Lower leg skin (tissue), 4 donors: ENCODE results near the gene C14orf93. TPM values are rescaled to one million over a fixed set of nuclear protein-coding genes. Genes with fewer than 3 reads are reported as not detected.
A peak's percentile ranks its signal among the peaks of the same experiment; 100 is the strongest.
"Not testable (repeated sequence)": the region's sequence is repeated elsewhere in the genome, so short reads cannot be mapped to it uniquely, and the experiment has no call there.

Experiments
- DNase-seq, 2 donors: peaks; one replicate each; pipeline ENCODE4 v3.0.0-alpha.2; 2019; ENCODE audit warnings: low spot score in 2 of 2
- H3K4me3 ChIP-seq: fragments of 200-600 bp; sonication (generic); 2 replicates; pipeline ENCODE4 v1.5.1; 2017; ENCODE audit warnings: mild to moderate bottlenecking, low read depth; ENCODE audit not compliant: poor library complexity, severe bottlenecking
- POLR2A ChIP-seq, 2 donors: fragments of 450-650 bp; IDR thresholded peaks; one replicate each; pipeline ENCODE4 v1.6.1; 2016 to 2017; ENCODE audit warnings: antibody characterized with exemption in 2 of 2, mild to moderate bottlenecking in 1 of 2, moderate library complexity in 1 of 2
- WGBS, 2 donors: methylation state at CpG; one replicate each; pipeline ENCODE4 v1.1.5; 2018; 5-methylcytosine and 5-hydroxymethylcytosine counted together
- intact Hi-C: fragments of 100-400 bp; cut with DNase I; formaldehyde crosslinking; loops from one replicate; pipeline ENCODE4 v1.15.0; 2023; ENCODE audit warnings: low total_unique reads
- total RNA-seq, 4 donors: library from RNA; depleted of rRNA; stranded (reverse); fragments of >200 nt; gene quantifications; one replicate each; pipeline ENCODE4 v1.1.0, GENCODE V29; 2016
- TF ChIP-seq, protein P1 (sequence below), 3 donors: fragments of 450-650 bp; IDR thresholded peaks; one replicate each; pipeline ENCODE4 v1.5.1; 2016; ENCODE audit warnings: antibody characterized with exemption in 3 of 3, mild to moderate bottlenecking in 3 of 3, moderate library complexity in 2 of 3

Gene C14orf93
- total RNA-seq, 4 donors from 2014 or later, result 16.9 to 29.6 (median 23.2) TPM

DNA sequence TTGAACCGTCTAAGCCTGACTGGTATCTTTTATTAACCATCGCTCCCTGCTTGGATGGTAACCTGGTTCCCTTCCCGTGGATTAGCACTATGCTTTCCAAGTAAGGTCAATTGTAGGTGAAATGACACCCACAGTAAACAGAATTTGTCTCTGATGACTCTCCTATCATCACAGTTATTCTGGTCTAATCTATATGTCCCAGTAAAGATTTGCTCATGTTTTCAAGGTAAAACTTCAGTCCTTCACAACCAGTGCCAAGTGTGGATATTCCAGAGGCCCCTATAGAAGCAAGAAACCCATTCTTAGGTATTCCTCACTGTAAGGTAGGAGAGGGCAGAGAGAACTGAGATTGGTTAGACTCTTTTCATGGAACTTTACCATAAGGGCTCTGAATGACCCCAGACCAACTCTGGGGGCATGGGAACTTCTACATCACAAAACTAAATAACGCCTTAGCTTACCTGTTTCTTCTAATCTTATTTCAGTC, 43.1 kb downstream of the C14orf93 start:
- WGBS, 2 donors, result 56 to 63% methylated on average over 4 of the region's 4 CpGs
- DNase-seq, result no peak
- TF ChIP-seq, protein P1, sequence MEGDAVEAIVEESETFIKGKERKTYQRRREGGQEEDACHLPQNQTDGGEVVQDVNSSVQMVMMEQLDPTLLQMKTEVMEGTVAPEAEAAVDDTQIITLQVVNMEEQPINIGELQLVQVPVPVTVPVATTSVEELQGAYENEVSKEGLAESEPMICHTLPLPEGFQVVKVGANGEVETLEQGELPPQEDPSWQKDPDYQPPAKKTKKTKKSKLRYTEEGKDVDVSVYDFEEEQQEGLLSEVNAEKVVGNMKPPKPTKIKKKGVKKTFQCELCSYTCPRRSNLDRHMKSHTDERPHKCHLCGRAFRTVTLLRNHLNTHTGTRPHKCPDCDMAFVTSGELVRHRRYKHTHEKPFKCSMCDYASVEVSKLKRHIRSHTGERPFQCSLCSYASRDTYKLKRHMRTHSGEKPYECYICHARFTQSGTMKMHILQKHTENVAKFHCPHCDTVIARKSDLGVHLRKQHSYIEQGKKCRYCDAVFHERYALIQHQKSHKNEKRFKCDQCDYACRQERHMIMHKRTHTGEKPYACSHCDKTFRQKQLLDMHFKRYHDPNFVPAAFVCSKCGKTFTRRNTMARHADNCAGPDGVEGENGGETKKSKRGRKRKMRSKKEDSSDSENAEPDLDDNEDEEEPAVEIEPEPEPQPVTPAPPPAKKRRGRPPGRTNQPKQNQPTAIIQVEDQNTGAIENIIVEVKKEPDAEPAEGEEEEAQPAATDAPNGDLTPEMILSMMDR (IDR thresholded peaks at IDR 0.05), result no peak
- TF ChIP-seq POLR2A (IDR thresholded peaks at IDR 0.05), result no peak

DNA sequence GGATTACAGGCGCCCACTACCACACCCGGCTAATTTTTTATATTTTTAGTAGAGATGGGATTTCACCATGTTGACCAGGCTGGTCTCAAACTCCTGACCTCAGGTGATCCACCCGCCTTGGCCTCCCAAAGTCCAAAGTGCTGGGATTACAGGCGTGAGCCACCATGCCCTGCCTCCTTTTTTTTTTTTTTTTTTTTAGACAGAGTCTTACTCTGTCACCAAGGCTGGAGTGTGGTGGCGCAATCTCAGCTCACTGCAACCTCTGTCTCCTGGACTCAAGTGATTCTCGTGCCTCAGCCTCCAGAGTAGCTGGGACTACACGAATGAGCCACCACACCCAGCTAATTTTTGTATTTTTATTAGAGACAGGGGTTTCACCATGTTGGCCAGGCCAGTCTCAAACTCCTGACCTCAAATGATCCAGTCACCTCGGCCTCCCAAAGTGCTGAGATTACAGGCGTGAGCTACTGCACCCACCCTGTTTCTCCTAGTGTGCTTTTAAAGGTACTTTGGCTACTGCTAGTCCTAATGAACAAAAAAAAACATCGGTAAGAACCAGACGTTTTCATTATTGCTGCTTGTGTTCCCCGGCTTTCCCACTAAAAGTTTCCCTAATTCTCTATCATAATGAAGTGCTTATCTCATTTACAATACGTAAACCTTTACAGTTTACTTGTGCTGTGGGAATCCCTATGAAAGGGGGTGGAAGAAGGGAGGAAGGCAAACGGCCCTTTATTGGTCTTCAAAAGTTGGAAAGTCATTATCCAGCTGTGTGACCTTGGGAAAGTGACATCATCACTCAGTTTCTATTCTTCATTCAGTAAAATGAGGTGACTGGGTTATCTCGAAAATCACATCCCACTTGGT, 43.8 kb downstream of the C14orf93 start:
- H3K4me3 ChIP-seq, intact Hi-C loops, DNase-seq: not testable (repeated sequence)
- 68 to 74% methylated on average over 15 of the region's 15 CpGs for WGBS, 2 donors

More for the DNA sequence above, 43.1 kb downstream of the C14orf93 start:
- H3K4me3 ChIP-seq, result no peak overlapping the region
- intact Hi-C loops, result no loop called here

DNA sequence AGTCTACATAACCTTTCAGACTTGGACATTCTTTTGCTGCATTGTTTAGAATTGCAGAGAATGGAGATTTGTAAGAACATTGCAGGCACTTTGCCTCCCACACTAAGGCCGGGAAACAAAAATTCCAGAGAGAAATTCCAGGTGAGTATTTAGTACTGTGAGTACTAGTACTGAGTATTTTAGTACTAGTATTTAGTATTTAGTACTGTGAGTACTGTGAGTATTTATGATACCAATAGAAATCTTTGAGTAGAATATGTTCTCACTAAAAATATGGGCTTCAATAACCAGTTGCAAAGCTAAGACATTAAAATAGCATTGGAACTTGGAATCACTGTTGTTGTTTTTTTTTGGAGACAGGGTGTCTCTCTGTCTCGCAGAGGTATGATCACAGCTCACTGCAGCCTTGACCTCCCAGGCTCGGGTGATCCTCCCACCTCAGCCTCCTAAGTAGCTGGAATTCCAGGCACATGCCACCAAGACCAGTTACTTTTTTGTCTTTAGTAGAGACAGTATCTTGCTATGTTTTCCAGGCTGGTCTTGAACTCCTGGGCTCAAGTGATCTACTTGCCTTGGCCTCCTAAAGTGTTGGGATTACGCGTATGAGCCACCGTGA, 47.8 kb downstream of the C14orf93 start:
- TF ChIP-seq, protein P1 (IDR thresholded peaks at IDR 0.05), result no peak
- no peak for TF ChIP-seq POLR2A (IDR thresholded peaks at IDR 0.05)
- DNase-seq, result no peak
- intact Hi-C loops, result no loop called here
- 92 to 96% methylated on average over 6 of the region's 6 CpGs for WGBS, 2 donors
- no peak overlapping the region for H3K4me3 ChIP-seq

DNA sequence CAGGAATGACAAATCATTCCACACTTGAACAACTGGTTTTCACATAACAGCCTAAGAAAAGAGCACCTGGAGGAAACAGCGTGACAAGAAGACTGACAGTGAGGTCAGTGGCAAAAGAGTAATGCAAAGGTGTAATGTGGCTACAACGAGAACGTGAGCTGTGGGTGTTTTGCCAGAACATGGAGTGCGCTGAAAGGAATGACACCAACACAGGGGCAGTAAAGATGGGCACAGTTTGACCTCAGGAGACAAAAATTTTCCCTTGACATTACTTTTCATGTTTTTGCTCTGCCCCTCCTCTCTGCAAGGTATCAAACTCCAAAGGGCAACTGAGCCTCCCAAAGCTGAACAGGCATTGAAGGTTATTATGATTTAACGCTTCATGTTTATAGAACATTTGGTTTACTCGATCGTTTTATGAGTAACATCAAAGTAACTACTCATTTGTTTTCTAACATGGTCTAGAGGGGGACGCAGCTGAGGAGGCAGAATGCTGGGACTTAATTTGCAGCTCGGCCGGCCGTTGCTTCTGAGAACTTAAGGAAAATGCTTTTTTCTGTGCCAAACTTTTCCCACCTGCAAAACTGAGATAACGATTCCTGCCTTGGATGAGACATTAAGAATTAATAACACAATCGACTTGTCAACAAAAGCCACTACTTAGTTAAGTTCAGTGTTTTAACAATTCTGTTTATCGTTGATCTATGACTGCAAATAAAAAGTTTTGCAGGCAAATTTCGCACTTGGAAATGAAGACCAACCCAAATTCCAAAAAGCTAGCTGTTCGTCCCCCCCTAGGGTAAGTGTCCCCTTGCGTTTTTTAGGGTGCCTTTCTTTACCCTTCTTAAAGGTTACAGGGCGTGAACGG, 54.0 kb downstream of the C14orf93 start:
- peak in 1 of 2 donors; percentile 80 for DNase-seq
- WGBS, 2 donors, result 13 to 17% methylated on average over 19 of the region's 19 CpGs
- H3K4me3 ChIP-seq, result peak overlapping the region; percentile 74
- intact Hi-C loops, result no loop called here
- TF ChIP-seq, protein P1 (IDR thresholded peaks at IDR 0.05), result no peak
- TF ChIP-seq POLR2A (IDR thresholded peaks at IDR 0.05), result no peak

DNA sequence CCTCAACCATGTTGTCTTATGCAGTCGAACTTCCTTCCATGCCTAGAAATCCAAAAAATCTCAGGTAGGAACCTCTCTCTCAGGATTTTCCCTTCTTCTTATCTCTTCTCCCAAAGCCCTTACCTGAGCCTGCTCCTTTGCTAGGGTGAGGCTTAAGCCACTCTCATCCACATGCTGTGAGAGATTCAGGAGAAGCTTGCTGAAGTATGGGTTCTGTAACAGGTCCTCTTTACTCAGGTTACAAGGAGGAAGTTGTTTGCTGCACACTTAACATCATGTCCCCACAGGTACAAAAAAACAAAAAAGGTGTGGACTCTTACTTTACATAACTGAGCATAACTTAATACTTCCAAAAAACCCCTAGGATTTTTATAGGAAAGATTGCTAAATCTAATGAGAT, 57.5 kb downstream of the C14orf93 start:
- TF ChIP-seq POLR2A (IDR thresholded peaks at IDR 0.05), result no peak
- TF ChIP-seq, protein P1 (IDR thresholded peaks at IDR 0.05), result no peak
- DNase-seq, result peak in 1 of 2 donors; percentile 3
- H3K4me3 ChIP-seq, result no peak overlapping the region
- 93 to 97% methylated on average over 1 of the region's 1 CpG for WGBS, 2 donors
- intact Hi-C loops, result no loop called here

DNA sequence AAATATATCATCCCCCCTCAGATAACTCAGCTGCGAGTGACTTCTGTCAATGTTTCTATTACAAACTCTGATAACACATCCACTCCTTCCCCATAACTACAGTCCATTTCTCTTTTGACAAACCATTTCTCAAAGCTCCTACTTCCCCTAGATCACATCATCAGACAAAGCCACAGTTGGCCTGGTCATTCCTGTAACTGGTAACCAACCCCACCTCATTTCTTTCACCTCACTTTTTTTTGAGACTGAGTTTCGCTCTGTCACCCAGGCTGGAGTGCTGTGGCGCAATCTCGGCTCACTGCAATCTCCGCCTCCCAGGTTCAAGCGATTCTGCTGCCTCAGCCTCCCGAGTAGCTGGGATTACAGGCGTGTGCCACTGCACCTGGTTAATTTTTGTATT, 58.1 kb downstream of the C14orf93 start:
- 91 to 97% methylated on average over 8 of the region's 8 CpGs for WGBS, 2 donors
- DNase-seq, result peak in 1 of 2 donors; percentile 34
- H3K4me3 ChIP-seq, intact Hi-C loops: not testable (repeated sequence)
